ENCODE measurements around the gene KRT35.
A peak's percentile ranks its signal among the peaks of the same experiment; 100 is the strongest.

KRT35 gene

GRCh38 chr17:41486809-41487530 is 6.0 kb upstream of the KRT35 start:
- no peak for DNase-seq (ENCODE audit: low read depth in 2 of 2)

- no peak for DNase-seq (ENCODE audit: low read depth in 2 of 2)
Measured at GRCh38 chr17:41486316-41486715, 5.4 kb upstream of the KRT35 start.

- DNase-seq (ENCODE audit: low read depth in 2 of 2) = no peak
Measured at GRCh38 chr17:41484920-41485904, 4.3 kb upstream of the KRT35 start.

GRCh38 chr17:41483991-41484826 is 3.3 kb upstream of the KRT35 start:
- DNase-seq (ENCODE audit: low read depth in 2 of 2) = no peak

GRCh38 chr17:41483531-41483930 is 2.6 kb upstream of the KRT35 start:
- DNase-seq (ENCODE audit: low read depth in 2 of 2) = no peak

GRCh38 chr17:41480581-41480980 is 370 bp downstream of the KRT35 start:
- no peak for DNase-seq (ENCODE audit: low read depth in 2 of 2)

GRCh38 chr17:41480136-41480535 is 815 bp downstream of the KRT35 start:
- DNase-seq (ENCODE audit: low read depth in 2 of 2) = no peak

- DNase-seq (ENCODE audit: low read depth in 2 of 2) = no peak
Measured at GRCh38 chr17:41478237-41478636, 2.7 kb downstream of the KRT35 start.

- DNase-seq (ENCODE audit: low read depth in 2 of 2) = no peak
Measured at GRCh38 chr17:41476866-41477815, 3.8 kb downstream of the KRT35 start.

- no peak for DNase-seq (ENCODE audit: low read depth in 2 of 2)
Measured at GRCh38 chr17:41475421-41475820, 5.5 kb downstream of the KRT35 start.

GRCh38 chr17:41474863-41475262 is 6.1 kb downstream of the KRT35 start:
- DNase-seq (ENCODE audit: low read depth in 2 of 2) = no peak

GRCh38 chr17:41468346-41468745 is 12.6 kb downstream of the KRT35 start:
- DNase-seq (ENCODE audit: low read depth in 2 of 2) = no peak

GRCh38 chr17:41467561-41467960 is 13.4 kb downstream of the KRT35 start:
- DNase-seq (ENCODE audit: low read depth in 2 of 2) = no peak

GRCh38 chr17:41466988-41467387 is 14.0 kb downstream of the KRT35 start, which contains the start of gene KRT32:
Gene KRT32, minus strand, starts transcription at chr17:41467386. Its CDS starts 61 bp downstream, at chr17:41467325.
- no peak for DNase-seq (ENCODE audit: low read depth in 2 of 2)

- peak; percentile 75 to 77 for DNase-seq (ENCODE audit: low read depth in 2 of 2)
Measured at GRCh38 chr17:41464682-41465081, 16.3 kb downstream of the KRT35 start.

- DNase-seq (ENCODE audit: low read depth in 2 of 2) = no peak
Measured at GRCh38 chr17:41464173-41464572, 16.8 kb downstream of the KRT35 start.

GRCh38 chr17:41463746-41464145 is 17.2 kb downstream of the KRT35 start:
- no peak for DNase-seq (ENCODE audit: low read depth in 2 of 2)

- no peak for DNase-seq (ENCODE audit: low read depth in 2 of 2)
Measured at GRCh38 chr17:41462705-41463104, 18.2 kb downstream of the KRT35 start.

GRCh38 chr17:41457676-41458075 is 23.3 kb downstream of the KRT35 start:
- no peak for DNase-seq (ENCODE audit: low read depth in 2 of 2)

- DNase-seq (ENCODE audit: low read depth in 2 of 2) = no peak
Measured at GRCh38 chr17:41456204-41456603, 24.7 kb downstream of the KRT35 start.

GRCh38 chr17:41455236-41455635 is 25.7 kb downstream of the KRT35 start:
- no peak for DNase-seq (ENCODE audit: low read depth in 2 of 2)
